KG1 (cell line): ENCODE results near the gene RHOXF1.
"Not testable (repeated sequence)": the region's sequence is repeated elsewhere in the genome, so short reads cannot be mapped to it uniquely, and the experiment has no call there.

ENCODE experiments used
- DNase-seq: peaks from one replicate; lab custom pipeline; 2025; lab: John Stamatoyannopoulos, UW

RHOXF1 gene, protein sequence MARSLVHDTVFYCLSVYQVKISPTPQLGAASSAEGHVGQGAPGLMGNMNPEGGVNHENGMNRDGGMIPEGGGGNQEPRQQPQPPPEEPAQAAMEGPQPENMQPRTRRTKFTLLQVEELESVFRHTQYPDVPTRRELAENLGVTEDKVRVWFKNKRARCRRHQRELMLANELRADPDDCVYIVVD

DNA sequence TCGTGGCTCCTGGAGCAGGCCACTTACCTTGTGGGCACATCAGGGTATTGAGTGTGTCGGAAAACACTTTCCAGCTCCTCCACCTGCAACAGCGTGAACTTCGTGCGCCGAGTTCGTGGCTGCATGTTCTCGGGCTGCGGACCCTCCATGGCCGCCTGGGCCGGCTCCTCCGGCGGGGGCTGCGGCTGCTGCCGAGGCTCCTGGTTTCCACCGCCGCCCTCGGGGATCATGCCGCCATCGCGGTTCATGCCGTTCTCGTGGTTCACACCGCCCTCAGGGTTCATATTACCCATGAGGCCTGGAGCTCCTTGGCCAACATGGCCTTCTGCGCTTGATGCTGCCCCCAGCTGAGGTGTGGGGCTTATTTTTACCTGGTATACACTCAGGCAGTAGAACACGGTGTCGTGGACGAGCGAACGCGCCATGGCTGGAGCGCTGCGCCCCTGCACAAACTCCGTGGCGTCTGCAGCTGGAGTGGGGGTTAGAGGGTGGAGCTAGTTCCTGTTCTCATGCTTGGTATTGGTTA is at the start of gene RHOXF1:
RHOXF1 (minus strand) TSS at position 476 of the 526 bp plus-strand sequence; CDS start at position 425, 51 bp downstream.
- no peak for DNase-seq

DNA sequence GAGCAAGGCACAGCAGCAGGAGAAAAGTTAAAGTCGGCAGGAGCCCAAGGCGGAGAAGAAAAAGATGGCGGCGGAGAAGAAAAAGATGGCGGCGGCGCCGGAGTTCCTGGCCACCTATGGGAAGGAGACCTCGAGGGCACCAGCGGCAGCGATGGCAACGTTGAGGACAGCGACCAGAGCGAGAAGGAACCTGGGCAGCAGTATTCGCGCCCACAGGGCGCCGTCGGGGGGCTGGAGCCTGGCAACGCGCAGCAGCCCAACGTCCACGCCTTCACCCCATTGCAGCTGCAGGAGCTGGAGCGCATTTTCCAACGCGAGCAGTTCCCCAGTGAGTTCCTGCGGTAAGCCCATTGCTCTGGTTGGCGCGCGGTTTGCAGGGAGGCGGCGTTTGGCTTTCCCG is 43.4 kb upstream of the RHOXF1 start:
- DNase-seq: not testable (repeated sequence)

DNA sequence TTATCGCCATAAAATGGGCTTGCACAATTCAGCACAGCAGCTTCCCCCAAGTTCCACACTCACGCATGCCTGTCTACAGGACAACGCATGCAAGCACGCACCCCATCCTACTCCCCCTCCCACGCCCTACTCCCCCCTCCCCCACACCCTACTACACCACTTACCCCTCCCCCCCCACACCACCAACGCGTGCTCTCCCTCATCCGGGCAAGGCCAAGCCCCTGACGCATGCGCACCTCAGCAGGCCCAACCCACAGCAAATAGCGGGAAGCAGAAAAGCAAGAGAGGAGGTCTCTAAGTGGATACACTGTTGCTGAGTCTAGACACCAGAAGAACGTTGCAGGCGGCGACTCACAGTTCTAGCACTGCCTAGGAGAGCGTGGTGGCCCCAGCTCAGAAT is 42.6 kb upstream of the RHOXF1 start, which contains the start of gene RHOXF2:
RHOXF2 (plus strand) TSS at position 301 of the 400 bp plus-strand sequence. CDS start 138 bp downstream, outside the sequence.
- not testable (repeated sequence) for DNase-seq

- not testable (repeated sequence) for DNase-seq
These were observed 34.5 kb upstream of the RHOXF1 start for GRCh38 chrX:120150109-120150744.

- no peak for DNase-seq
These were observed 31.8 kb upstream of the RHOXF1 start for GRCh38 chrX:120147537-120147936.

- DNase-seq: not testable (repeated sequence)
These were observed 30.6 kb upstream of the RHOXF1 start for GRCh38 chrX:120146323-120146722.

DNA sequence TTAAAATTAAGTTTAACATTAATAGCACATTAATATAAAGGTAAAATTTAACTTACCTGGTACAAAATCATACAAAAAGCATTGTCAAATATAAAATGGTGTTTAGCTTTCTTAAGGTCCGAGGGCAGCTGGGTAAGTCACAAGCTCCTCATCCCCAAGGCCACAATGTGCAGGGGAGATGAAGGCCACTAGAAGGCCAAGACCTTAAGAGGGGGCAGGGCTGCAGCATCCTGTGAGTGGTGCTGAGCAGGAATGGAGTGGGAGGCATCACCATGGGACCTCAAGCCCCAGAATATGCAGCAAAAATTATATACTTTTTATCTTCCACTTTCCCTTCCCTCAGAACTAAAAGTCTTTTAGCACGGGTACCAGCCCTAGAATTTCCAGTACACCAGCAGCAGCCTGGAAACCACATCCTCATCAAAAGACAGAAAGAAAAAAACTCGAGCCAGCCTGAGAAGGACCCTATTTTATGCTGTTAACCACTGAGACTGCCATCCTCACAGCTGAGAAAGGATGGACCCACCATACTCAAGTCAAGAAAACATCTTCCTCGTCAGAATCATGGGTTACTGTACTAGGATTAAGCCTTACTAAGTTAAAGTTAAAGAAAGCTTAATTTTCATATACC is 29.7 kb upstream of the RHOXF1 start:
- DNase-seq: no peak

DNA sequence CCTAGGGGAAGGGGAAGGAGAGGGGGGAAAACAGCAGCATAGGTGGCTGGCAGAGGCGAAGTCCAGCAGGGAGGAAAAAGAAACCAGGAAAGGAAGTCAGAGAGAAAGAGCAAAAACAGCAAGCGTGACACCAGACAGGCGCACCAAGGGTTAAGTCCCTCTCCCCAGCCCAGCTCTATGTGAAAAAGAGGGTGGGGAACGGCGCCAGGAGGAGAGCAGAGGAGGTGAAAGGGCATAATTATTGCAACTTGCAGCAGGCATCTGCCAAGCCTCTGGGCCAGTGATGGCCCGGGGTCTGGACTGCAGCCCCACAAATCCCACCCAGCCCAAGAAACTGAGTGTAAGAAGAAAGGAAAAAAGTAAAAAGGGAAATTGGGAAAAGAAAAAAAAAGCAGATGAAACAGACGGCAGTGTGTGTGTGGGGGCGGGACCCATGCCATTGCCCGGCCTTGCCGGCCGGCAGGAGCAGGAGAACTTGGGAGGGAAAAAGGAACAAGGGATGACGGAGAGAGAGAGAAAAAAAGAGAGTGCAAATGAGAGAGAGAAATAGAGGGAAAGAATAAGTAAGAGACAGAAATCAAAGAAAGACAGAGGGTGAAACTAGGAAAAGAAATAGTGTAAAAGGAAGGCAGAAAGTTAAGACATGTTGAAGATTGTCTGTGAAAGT is 28.6 kb upstream of the RHOXF1 start:
- no peak for DNase-seq

DNA sequence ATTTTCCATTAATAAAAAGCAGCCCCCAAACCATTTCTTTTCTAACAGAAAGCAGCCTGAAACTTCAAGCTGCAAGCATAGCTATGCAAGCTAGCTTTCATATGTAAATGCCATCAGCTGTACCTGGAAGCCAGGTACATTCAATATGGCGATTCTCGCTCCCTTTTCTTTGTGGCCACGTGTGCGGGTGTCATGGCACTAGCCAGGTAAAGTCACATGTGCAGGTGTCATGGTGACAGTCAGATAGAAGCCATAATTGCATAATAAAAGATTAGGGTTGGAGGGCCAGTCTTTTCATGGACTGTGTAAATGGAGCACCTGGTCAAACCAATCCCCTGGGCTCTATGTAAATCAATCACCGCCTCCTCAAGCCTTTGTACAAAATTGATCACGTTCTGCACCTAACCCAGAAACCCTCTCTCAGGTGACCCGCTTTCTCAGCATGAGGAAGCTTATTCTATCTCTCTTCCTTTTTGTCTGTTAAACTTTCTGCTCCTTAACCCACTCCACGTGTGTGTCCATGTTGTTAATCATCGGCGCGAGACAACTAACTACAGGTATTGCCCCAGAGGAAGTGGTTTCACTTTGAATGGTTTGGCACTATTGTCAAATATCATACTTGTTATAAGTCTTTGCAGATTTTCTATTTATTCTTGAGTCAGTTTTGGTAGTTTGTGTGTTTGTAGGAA is 24.7 kb upstream of the RHOXF1 start:
- DNase-seq: no peak

DNA sequence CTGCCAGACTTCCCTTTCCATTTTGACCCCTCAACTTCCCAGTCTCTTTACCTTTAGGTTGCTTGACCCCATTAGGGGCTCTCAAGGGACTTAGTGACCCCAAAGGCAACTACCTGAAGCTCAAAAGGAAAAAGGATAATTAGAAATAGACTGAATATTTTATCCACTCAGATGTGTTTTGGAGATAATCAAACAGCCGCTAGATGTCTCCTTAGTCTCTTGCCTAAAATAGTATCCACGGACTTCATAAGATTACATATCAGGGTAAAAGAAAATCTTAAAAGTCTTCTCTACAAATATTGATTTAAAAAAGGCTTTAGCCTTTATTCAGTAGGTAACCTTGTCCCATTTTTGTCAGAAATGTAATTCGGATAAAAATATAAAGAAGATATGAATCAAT is 21.7 kb upstream of the RHOXF1 start:
- no peak for DNase-seq

DNA sequence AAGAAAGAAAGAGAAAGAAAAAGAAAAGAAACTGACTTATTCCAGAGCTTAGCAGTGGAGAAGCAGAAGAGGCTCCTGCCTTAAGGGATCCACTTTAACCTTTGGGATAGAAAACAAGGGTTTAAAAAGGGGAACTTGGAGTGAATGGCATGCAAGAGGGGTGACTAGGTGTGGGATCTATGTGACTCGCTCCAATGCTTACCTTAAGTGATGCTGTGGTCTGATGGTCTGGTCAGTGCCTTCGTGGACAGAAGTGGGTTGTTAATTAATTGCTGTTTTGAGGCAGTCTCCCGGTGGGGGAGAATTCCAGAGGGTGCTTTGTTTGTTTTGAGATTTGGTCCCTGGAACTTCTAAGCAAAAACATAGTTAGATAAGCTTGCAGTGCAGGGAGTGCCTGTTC is 21.1 kb upstream of the RHOXF1 start:
- no peak for DNase-seq

DNA sequence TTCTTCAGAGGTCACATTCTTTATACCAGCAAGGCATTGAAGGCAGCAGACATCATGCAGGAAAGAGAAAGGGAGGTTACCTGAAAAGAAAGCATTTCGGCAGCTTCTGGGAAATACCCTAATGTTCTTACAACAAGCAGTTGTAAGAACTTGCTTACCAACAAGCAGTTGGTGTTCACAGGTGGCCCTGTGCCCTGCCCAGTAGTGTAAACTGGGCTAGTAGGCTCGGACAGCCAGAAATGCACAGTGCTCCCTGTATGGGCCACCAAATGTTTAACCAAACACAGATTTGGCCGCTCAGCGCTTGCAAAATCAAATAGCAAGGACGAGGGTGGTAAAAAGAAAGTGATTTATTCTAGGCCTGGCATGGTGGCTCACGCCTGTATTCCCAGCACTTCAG is 20.4 kb upstream of the RHOXF1 start:
- DNase-seq: no peak

- not testable (repeated sequence) for DNase-seq
These were observed 12.7 kb upstream of the RHOXF1 start for GRCh38 chrX:120128306-120128846.

DNA sequence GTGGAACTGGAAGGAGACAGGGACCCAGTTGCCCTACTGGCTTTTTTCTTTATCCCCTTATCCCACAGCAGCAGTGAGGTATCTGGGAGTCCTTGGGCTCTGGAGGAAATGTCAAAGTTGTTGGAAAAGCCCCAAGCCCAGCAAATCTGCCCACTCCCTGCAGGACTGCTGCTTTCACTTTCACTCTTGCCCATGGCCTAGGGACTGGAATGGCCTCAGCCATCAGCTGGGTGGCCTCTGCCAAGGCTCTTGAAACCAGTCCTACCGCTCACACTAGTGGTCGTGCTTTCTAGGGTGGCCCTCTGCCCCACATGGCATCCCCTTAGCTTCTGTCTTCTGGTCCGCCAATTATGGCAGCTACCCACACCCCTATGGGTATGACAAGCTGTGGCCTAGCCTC is 9.7 kb upstream of the RHOXF1 start:
- no peak for DNase-seq

DNA sequence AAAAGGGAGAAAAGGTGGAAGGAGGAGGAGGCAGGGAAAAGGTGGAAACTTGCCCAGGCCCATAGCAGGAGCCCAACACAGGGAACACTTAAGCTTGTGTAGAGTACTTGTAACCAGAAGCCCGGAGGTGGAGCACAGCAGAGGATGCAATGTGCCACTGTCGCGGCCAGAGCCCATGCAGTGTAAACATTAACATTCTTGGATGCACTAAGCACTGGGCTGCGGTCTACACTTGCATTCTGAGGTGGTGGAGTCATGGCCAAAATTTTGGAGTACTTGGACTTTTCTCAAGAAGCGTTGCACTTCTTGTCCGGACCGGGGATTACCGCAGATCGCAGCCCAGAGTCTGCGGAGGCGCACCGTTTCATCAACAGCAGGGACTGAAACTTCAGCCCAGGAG is 4.5 kb upstream of the RHOXF1 start:
- DNase-seq: no peak

GRCh38 chrX:120111611-120112010 is 4.1 kb downstream of the RHOXF1 start:
- no peak for DNase-seq

DNA sequence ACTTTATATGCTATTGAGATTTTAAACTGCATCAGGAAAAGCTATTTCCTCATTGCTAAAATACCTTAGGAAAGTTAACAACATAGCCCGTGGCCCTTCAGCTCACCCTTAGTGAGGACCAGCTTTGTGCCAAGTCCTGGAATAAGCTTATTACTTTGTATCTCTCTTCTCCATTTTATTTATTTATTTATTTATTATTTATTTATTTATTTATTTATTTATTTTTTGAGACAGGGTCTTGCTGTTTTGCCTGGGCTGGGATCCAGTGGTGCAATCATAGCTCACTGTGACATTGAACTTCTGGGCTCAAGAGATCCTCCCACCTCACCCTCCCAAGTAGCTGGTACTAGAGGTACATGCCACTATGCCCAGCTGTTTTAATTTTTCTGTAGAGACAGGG is 6.3 kb downstream of the RHOXF1 start:
- DNase-seq: no peak

GRCh38 chrX:120104707-120105106 is 11.0 kb downstream of the RHOXF1 start:
- DNase-seq: not testable (repeated sequence)

DNA sequence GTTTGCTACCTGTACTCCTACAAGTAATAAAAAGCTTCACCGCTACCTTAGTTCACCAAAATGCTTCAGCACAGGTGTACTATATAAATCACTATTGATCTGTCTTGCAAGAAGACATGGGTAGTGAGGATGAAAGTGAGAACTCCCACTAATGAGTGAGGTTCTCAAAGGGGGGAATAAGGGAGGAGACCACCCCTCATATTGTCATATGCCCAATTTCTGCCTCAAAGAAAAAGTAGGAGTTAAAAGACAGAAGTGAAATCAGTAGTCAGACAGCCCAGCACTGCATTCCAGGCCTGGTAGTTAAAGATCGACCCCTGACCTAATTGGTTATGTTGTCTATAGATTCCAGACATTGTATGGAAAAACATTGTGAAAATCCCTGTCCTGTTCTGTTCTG is 14.7 kb downstream of the RHOXF1 start:
- DNase-seq: not testable (repeated sequence)

GRCh38 chrX:120090208-120090607 is 25.5 kb downstream of the RHOXF1 start:
- DNase-seq: no peak

DNA sequence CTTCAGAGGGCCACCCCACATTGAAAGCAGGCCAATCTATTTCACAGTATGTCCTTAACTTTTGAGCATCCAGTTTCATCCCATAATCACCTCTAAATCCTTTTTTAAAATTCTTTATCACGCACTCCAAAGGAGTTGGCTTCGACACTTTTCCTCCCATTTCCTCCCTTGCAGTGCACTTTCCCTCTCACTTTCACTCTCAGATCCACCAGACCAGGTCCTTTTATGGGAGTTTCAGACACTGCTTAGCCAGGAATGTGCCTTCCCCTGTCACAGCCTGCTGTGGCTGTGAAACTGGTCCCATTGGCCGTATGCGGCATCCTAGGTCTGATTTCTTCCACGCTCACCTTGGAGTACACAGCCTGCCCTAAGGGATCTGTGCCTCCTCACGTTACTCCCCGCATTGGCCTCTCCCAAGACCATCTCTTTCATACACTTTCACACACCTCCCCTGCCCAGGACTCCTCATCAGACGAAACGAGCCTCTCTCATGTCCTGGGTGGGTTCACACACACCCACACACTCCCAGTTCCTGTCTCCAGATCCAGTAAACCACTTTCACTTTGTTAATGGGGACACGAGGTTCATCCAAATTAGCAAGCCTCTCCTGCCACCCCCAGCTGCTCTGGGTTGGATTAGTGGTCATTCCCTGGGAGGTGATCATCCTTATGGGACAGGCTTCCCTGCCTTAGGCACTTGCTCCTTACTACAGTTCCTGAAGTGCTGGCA is 28.3 kb downstream of the RHOXF1 start:
- no peak for DNase-seq
